ENCODE measurements around the gene CLDN34.

- no peak for TF ChIP-seq CTCF (IDR thresholded peaks at IDR 0.05)
- TF ChIP-seq EZH2 (IDR thresholded peaks at IDR 0.05; ENCODE audit: borderline replicate concordance, insufficient read depth, low read depth, low read length, poor library complexity, severe bottlenecking) = no peak
Observed at GRCh38 chrX:9937761-9938160, 29.4 kb upstream of the CLDN34 start.
